SIG-M5 treated with dmso at 0.1 percent for 504 hours (cell line): ENCODE measurements around the gene SNX9.

Experiments
- DNase-seq: peaks from one replicate; lab custom pipeline; 2025; ENCODE audit not compliant: unreplicated experiment; lab: John Stamatoyannopoulos, UW

The SNX9 gene

GRCh38 chr6:157989541-157990289 is 166.7 kb downstream of the SNX9 start:
- no peak for DNase-seq

GRCh38 chr6:157990321-157991066 is 167.4 kb downstream of the SNX9 start:
- no peak for DNase-seq

GRCh38 chr6:157991067-157991432 is 168.0 kb downstream of the SNX9 start:
- DNase-seq, result no peak

GRCh38 chr6:157993076-157993475 is 170.0 kb downstream of the SNX9 start:
- no peak for DNase-seq

- DNase-seq, result no peak
Observed at GRCh38 chr6:157994125-157994795, 171.2 kb downstream of the SNX9 start.
